Measurements from ENCODE around the gene MIB1.

DNA sequence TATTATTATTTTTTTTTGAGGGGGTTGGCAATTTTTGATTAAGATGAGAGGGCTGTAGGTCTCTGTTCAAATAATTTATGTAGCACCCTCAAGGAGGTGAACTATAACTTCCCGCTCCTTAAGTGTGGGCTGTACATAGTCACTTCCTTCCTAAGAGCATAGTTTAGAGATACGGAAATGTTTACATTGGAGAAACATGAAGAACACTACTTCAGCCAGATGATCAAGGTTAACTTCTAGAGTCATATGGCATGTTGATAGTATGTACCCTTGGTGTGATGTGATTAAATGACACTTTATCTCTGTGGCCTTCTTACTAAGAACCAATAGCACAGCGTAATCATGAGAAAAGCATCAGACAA, 93.7 kb downstream of the MIB1 start:
- TF ChIP-seq CTCF (IDR thresholded peaks at IDR 0.05 in 2 of 3, conservative IDR thresholded peaks at IDR 0.05 in 1 of 3; ENCODE audit: control insufficient read depth in 2 of 3, extremely low read depth in 1 of 3, insufficient read depth in 1 of 3, low read depth in 3 of 3, low read length in 3 of 3) (no peak), POLR2AphosphoS5 (IDR thresholded peaks at IDR 0.05; ENCODE audit: low read length) (no peak), POLR2AphosphoS2 (IDR thresholded peaks at IDR 0.05; ENCODE audit: low read depth, low read length) (no peak), TAF1 (IDR thresholded peaks at IDR 0.05; ENCODE audit: borderline replicate concordance, low read depth, low read length) (no peak), ZSCAN29 (IDR thresholded peaks at IDR 0.05) (no peak), SMC3 (IDR thresholded peaks at IDR 0.05; ENCODE audit: borderline replicate concordance, low read length) (no peak), YY1 (IDR thresholded peaks at IDR 0.05; ENCODE audit: low read depth, low read length) (no peak), CEBPB (IDR thresholded peaks at IDR 0.05; ENCODE audit: borderline replicate concordance in 1 of 2, low read depth in 2 of 2, low read length in 2 of 2) (no peak), RCOR1 (conservative IDR thresholded peaks at IDR 0.05; ENCODE audit: low read depth, low read length) (no peak), HCFC1 (IDR thresholded peaks at IDR 0.05; ENCODE audit: low read length) (no peak), JUND (IDR thresholded peaks at IDR 0.05; ENCODE audit: low read depth, low read length) (no peak), ETV6 (conservative IDR thresholded peaks at IDR 0.05 in 1 of 2, IDR thresholded peaks at IDR 0.05 in 1 of 2; ENCODE audit: borderline replicate concordance in 1 of 2, low read depth in 1 of 2) (no peak)
- TF ChIP-seq, protein P1, sequence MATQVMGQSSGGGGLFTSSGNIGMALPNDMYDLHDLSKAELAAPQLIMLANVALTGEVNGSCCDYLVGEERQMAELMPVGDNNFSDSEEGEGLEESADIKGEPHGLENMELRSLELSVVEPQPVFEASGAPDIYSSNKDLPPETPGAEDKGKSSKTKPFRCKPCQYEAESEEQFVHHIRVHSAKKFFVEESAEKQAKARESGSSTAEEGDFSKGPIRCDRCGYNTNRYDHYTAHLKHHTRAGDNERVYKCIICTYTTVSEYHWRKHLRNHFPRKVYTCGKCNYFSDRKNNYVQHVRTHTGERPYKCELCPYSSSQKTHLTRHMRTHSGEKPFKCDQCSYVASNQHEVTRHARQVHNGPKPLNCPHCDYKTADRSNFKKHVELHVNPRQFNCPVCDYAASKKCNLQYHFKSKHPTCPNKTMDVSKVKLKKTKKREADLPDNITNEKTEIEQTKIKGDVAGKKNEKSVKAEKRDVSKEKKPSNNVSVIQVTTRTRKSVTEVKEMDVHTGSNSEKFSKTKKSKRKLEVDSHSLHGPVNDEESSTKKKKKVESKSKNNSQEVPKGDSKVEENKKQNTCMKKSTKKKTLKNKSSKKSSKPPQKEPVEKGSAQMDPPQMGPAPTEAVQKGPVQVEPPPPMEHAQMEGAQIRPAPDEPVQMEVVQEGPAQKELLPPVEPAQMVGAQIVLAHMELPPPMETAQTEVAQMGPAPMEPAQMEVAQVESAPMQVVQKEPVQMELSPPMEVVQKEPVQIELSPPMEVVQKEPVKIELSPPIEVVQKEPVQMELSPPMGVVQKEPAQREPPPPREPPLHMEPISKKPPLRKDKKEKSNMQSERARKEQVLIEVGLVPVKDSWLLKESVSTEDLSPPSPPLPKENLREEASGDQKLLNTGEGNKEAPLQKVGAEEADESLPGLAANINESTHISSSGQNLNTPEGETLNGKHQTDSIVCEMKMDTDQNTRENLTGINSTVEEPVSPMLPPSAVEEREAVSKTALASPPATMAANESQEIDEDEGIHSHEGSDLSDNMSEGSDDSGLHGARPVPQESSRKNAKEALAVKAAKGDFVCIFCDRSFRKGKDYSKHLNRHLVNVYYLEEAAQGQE (IDR thresholded peaks at IDR 0.05; ENCODE audit: low read depth, low read length): no peak
- TF ChIP-seq, protein P2, sequence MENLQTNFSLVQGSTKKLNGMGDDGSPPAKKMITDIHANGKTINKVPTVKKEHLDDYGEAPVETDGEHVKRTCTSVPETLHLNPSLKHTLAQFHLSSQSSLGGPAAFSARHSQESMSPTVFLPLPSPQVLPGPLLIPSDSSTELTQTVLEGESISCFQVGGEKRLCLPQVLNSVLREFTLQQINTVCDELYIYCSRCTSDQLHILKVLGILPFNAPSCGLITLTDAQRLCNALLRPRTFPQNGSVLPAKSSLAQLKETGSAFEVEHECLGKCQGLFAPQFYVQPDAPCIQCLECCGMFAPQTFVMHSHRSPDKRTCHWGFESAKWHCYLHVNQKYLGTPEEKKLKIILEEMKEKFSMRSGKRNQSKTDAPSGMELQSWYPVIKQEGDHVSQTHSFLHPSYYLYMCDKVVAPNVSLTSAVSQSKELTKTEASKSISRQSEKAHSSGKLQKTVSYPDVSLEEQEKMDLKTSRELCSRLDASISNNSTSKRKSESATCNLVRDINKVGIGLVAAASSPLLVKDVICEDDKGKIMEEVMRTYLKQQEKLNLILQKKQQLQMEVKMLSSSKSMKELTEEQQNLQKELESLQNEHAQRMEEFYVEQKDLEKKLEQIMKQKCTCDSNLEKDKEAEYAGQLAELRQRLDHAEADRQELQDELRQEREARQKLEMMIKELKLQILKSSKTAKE (IDR thresholded peaks at IDR 0.05; ENCODE audit: low read depth, poor library complexity, severe bottlenecking): no peak
